HepG2 (cell line): ENCODE data around the gene AJUBA. TPM values are rescaled to one million over a fixed set of nuclear protein-coding genes. Genes with fewer than 3 reads are reported as not detected.

Experiments
- ARID4A ChIP-seq: sonication (generic); formaldehyde crosslinking; IDR thresholded peaks from 2 replicates; pipeline ENCODE4 v1.5.0; 2020; ENCODE audit warnings: mild to moderate bottlenecking, missing genetic modification reagents, borderline replicate concordance
- CAMTA2 ChIP-seq: sonication (generic); formaldehyde crosslinking; IDR thresholded peaks from 2 replicates; pipeline ENCODE4 v1.4.0; 2020; ENCODE audit warnings: mild to moderate bottlenecking, missing genetic modification reagents, borderline replicate concordance
- KDM1A ChIP-seq: IDR thresholded peaks from 2 replicates; pipeline ENCODE4 v1.6.1; 2016; ENCODE audit warnings: missing compliant biosample characterization
- MAZ ChIP-seq, 2 experiments: sonication (generic) in 1 of 2; formaldehyde crosslinking in 1 of 2; IDR thresholded peaks; 2 replicates each; pipeline versions ENCODE4 v1.5.0 to v1.6.1; 2012 to 2020; ENCODE audit warnings: low read depth in 2 of 2, mild to moderate bottlenecking in 2 of 2, borderline replicate concordance in 1 of 2, improper control_type of control experiment in 1 of 2, low read length in 1 of 2, missing genetic modification reagents in 1 of 2, moderate library complexity in 1 of 2
- NFE2 ChIP-seq: sonication (generic); formaldehyde crosslinking; IDR thresholded peaks from 2 replicates; pipeline ENCODE4 v1.4.0; 2020; ENCODE audit warnings: missing genetic modification reagents
- NFIC ChIP-seq: IDR thresholded peaks from 2 replicates; pipeline ENCODE4 v1.6.1; 2012; ENCODE audit warnings: mild to moderate bottlenecking, low read length, inconsistent platforms
- NFKBIZ ChIP-seq: IDR thresholded peaks from 2 replicates; pipeline ENCODE4 v1.6.1; 2018; ENCODE audit warnings: missing genetic modification reagents, missing compliant biosample characterization
- POLR2AphosphoS2 ChIP-seq: IDR thresholded peaks from 2 replicates; pipeline ENCODE4 v1.6.1; 2011; ENCODE audit warnings: low read depth, low read length, improper control_type of control experiment
- SAP130 ChIP-seq: IDR thresholded peaks from 2 replicates; pipeline ENCODE4 v1.6.1; 2016; ENCODE audit warnings: low read depth
- SIX1 ChIP-seq: sonication (generic); formaldehyde crosslinking; IDR thresholded peaks from 2 replicates; pipeline ENCODE4 v1.4.0; 2020; ENCODE audit warnings: missing genetic modification reagents, borderline replicate concordance
- SMARCC2 ChIP-seq: fragments of 450-650 bp; IDR thresholded peaks from 2 replicates; pipeline ENCODE4 v1.6.1; 2017; ENCODE audit warnings: antibody characterized with exemption, mild to moderate bottlenecking
- SRY ChIP-seq: sonication (generic); formaldehyde crosslinking; IDR thresholded peaks from 2 replicates; pipeline ENCODE4 v1.8.0; 2022; ENCODE audit warnings: mild to moderate bottlenecking, missing genetic modification reagents
- TBP ChIP-seq: sonication (generic); formaldehyde crosslinking; IDR thresholded peaks from 2 replicates; pipeline ENCODE4 v1.5.0; 2020; ENCODE audit warnings: missing genetic modification reagents
- YEATS2 ChIP-seq: sonication (generic); formaldehyde crosslinking; IDR thresholded peaks from 2 replicates; pipeline ENCODE4 v1.4.0; 2020; ENCODE audit warnings: missing genetic modification reagents, borderline replicate concordance
- ZFP36L2 ChIP-seq: sonication (generic); formaldehyde crosslinking; IDR thresholded peaks from 2 replicates; pipeline ENCODE4 v1.4.0; 2020; ENCODE audit warnings: missing genetic modification reagents
- ZKSCAN1 ChIP-seq: fragments of 150-350 bp; IDR thresholded peaks from 2 replicates; pipeline ENCODE4 v1.6.1; 2014; ENCODE audit warnings: low read length
- ZKSCAN8 ChIP-seq: IDR thresholded peaks from 2 replicates; pipeline ENCODE4 v1.6.1; 2016; ENCODE audit warnings: borderline replicate concordance, missing genetic modification reagents, missing compliant biosample characterization
- ZNF263 ChIP-seq: sonication (generic); formaldehyde crosslinking; IDR thresholded peaks from 2 replicates; pipeline ENCODE4 v1.4.0; 2020; ENCODE audit warnings: missing genetic modification reagents
- ZNF580 ChIP-seq: IDR thresholded peaks from 2 replicates; pipeline ENCODE4 v1.6.1; 2016; ENCODE audit warnings: low read depth, borderline replicate concordance
- ZNF777 ChIP-seq: sonication (generic); formaldehyde crosslinking; IDR thresholded peaks from 2 replicates; pipeline ENCODE4 v1.4.0; 2020; ENCODE audit warnings: missing genetic modification reagents
- polyA plus RNA-seq, 8 experiments: library from polyadenylated mRNA; depleted of rRNA in 3 of 8; stranded (reverse) in 7 of 8; unstranded in 1 of 8; fragments of >200 nt; fragmentation: Illumina TruSeq in 4 of 8; extraction: Trizol in 4 of 8; gene quantifications; 2 replicates each; pipeline versions ENCODE4 v1.2.1 to v1.2.3, GENCODE V29; 2011 to 2016; ENCODE audit warnings: low read depth in 4 of 8, missing spikeins in 1 of 8, mixed read lengths in 1 of 8; ENCODE audit not compliant: insufficient read depth in 1 of 8
- total RNA-seq, 5 experiments: library from RNA; depleted of rRNA; stranded (reverse); fragments of >200 nt; fragmentation: Illumina TruSeq; extraction: Trizol; gene quantifications; 2 replicates each; pipeline ENCODE4 v1.2.3, GENCODE V29; 2016; ENCODE audit warnings: low read depth in 1 of 5
- TF ChIP-seq, protein P1 (sequence below): sonication (generic); formaldehyde crosslinking; IDR thresholded peaks from 2 replicates; pipeline ENCODE4 v1.4.0; 2020; ENCODE audit warnings: missing genetic modification reagents
- TF ChIP-seq, protein P2 (sequence below): sonication (generic); formaldehyde crosslinking; IDR thresholded peaks from 2 replicates; pipeline ENCODE4 v1.4.0; 2020; ENCODE audit warnings: mild to moderate bottlenecking, low read depth, missing genetic modification reagents
- TF ChIP-seq, protein P3 (sequence below): sonication (generic); formaldehyde crosslinking; IDR thresholded peaks from 2 replicates; pipeline ENCODE4 v1.8.1; 2023; ENCODE audit warnings: missing genetic modification reagents, mild to moderate bottlenecking, borderline replicate concordance
- TF ChIP-seq, protein P4 (sequence below): sonication (generic); formaldehyde crosslinking; IDR thresholded peaks from 2 replicates; pipeline ENCODE4 v1.5.0; 2020; ENCODE audit warnings: mild to moderate bottlenecking, low read depth, missing genetic modification reagents, borderline replicate concordance

Gene AJUBA
- total and polyA plus RNA-seq, 2 of the 13 experiments (the other 11 are each of a cell fraction or from before 2014, with no cell fraction given) = 157 to 241 TPM

- TF ChIP-seq, protein P1, sequence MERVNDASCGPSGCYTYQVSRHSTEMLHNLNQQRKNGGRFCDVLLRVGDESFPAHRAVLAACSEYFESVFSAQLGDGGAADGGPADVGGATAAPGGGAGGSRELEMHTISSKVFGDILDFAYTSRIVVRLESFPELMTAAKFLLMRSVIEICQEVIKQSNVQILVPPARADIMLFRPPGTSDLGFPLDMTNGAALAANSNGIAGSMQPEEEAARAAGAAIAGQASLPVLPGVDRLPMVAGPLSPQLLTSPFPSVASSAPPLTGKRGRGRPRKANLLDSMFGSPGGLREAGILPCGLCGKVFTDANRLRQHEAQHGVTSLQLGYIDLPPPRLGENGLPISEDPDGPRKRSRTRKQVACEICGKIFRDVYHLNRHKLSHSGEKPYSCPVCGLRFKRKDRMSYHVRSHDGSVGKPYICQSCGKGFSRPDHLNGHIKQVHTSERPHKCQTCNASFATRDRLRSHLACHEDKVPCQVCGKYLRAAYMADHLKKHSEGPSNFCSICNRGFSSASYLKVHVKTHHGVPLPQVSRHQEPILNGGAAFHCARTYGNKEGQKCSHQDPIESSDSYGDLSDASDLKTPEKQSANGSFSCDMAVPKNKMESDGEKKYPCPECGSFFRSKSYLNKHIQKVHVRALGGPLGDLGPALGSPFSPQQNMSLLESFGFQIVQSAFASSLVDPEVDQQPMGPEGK (CRISPR knock-in tag) = no peak
- TF ChIP-seq, protein P2, sequence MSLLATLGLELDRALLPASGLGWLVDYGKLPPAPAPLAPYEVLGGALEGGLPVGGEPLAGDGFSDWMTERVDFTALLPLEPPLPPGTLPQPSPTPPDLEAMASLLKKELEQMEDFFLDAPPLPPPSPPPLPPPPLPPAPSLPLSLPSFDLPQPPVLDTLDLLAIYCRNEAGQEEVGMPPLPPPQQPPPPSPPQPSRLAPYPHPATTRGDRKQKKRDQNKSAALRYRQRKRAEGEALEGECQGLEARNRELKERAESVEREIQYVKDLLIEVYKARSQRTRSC (CRISPR knock-in tag) = no peak
- TF ChIP-seq ZNF777 (CRISPR knock-in tag) (peak; percentile 41; the same call in 1 of the 2 replicates), ZNF263 (0 out of 2 replicates have a peak, but pooled peaks have one; percentile 9), TBP (no peak), CAMTA2 (CRISPR knock-in tag) (no peak), ZKSCAN1 (no peak), POLR2AphosphoS2 (peak; percentile 47; the same call in 1 of the 2 replicates), MAZ (IDR thresholded peaks at IDR 0.05; ENCODE audit: borderline replicate concordance, low read depth, low read length) (no peak), MAZ (CRISPR knock-in tag; IDR thresholded peaks at IDR 0.05; ENCODE audit: low read depth) (no peak), SIX1 (no peak), YEATS2 (CRISPR knock-in tag) (no peak), ZNF580 (no peak), NFKBIZ (CRISPR knock-in tag) (no peak), NFE2 (no peak), ZFP36L2 (CRISPR knock-in tag) (no peak), SAP130 (CRISPR knock-in tag) (no peak), NFIC (0 out of 2 replicates have a peak, but pooled peaks have one; percentile 9), SRY (CRISPR knock-in tag) (no peak), SMARCC2 (no peak), ARID4A (CRISPR knock-in tag) (0 out of 2 replicates have a peak, but pooled peaks have one; percentile 3), KDM1A (CRISPR knock-in tag) (no peak), ZKSCAN8 (CRISPR knock-in tag) (peak; percentile 1; the same call in 1 of the 2 replicates)
- TF ChIP-seq, protein P3, sequence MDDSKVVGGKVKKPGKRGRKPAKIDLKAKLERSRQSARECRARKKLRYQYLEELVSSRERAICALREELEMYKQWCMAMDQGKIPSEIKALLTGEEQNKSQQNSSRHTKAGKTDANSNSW (CRISPR knock-in tag) = 0 out of 2 replicates have a peak, but pooled peaks have one; percentile 16
- TF ChIP-seq, protein P4, sequence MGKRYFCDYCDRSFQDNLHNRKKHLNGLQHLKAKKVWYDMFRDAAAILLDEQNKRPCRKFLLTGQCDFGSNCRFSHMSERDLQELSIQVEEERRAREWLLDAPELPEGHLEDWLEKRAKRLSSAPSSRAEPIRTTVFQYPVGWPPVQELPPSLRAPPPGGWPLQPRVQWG (CRISPR knock-in tag) = no peak
Measured at GRCh38 chr14:22966783-22967269, 15.5 kb downstream of the AJUBA start (continued).
